ENCODE results near the gene FARS2.

- TF ChIP-seq, protein P1, sequence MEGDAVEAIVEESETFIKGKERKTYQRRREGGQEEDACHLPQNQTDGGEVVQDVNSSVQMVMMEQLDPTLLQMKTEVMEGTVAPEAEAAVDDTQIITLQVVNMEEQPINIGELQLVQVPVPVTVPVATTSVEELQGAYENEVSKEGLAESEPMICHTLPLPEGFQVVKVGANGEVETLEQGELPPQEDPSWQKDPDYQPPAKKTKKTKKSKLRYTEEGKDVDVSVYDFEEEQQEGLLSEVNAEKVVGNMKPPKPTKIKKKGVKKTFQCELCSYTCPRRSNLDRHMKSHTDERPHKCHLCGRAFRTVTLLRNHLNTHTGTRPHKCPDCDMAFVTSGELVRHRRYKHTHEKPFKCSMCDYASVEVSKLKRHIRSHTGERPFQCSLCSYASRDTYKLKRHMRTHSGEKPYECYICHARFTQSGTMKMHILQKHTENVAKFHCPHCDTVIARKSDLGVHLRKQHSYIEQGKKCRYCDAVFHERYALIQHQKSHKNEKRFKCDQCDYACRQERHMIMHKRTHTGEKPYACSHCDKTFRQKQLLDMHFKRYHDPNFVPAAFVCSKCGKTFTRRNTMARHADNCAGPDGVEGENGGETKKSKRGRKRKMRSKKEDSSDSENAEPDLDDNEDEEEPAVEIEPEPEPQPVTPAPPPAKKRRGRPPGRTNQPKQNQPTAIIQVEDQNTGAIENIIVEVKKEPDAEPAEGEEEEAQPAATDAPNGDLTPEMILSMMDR (conservative IDR thresholded peaks at IDR 0.05 in 1 of 2, IDR thresholded peaks at IDR 0.05 in 1 of 2; ENCODE audit: low read depth in 1 of 2, low read length in 2 of 2), result no peak
- TF ChIP-seq EZH2 (IDR thresholded peaks at IDR 0.05; ENCODE audit: low read length, missing control alignments), result no peak
Measured at GRCh38 chr6:5726976-5727718, 465.8 kb downstream of the FARS2 start.

Data from fibroblast of lung (primary cell).